CD4-positive, alpha-beta T cell treated with Interleukin-10 for 1 hour (primary cell): ENCODE results near the gene CPNE9.

ENCODE experiments used
- DNase-seq: peaks from one replicate; pipeline ENCODE4 v3.0.0-alpha.2; 2020

The CPNE9 gene

DNA sequence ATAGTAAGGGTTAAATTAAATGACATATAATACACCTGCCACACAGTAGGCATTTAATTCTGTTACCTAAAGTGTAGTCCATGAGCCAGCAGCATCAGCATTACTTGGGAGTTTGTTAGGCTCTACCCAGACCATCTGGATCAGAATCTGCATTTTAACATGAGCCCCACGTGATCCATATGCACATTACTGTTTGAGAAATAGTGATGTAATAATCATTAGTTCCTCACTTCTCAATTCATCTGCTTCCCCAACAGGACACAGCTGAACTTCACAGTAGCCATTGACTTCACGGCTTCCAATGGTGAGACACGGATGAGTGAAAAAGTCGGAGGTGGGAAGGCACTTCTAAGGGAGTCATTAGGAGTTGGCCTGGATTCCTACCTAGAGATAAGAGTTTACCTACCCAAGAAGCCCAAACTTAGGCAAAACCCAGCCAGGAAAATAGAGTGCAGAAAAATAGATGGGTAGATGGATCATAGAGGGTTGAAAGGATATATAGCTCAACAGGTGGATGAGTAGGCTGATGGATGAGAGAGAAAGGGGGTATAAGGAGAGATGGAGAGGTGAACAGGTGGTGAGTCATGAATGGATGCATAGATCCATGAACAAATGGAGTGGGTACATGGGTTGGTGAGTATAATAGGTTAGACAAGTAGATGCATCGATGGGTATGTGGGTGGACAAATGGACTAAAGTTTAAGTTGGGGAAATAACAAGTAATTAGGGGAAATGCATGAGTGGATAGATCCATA is 13.3 kb downstream of the CPNE9 start:
- no peak for DNase-seq

DNA sequence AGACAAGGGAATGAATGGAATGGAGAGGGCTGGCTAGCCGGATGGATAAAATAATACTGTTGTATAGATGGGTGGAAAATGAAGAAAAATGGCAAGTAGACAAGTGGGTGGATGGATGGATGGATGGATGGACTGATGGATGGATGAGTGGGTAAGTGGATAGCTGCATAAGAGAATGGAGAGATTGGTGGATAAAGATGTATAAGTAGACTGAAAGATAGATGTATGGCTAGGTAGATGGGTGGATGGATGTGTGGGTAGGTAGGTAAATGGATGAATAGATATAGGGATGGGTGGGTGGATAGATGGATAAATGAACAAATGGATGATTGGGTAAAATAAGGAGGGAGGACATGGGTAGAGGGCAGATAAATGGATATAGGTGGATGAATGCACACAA is 13.9 kb downstream of the CPNE9 start:
- DNase-seq: no peak

DNA sequence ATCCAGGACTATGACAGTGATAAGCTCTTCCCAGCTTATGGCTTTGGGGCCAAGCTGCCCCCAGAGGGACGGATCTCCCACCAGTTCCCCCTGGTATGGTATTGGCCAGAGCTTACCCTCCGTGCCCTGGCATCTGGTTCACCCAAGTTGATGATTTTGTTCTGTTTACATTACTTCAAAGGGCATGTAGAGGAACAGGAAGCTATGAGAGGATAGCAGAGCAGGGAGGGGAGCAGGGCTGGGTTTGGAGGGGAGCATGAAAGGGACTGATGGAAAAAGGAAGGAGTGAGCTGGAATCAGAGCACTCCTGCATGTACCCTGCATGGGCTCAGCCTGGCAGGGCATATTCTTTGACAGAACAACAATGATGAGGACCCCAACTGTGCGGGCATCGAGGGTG is 14.5 kb downstream of the CPNE9 start:
- no peak for DNase-seq

DNA sequence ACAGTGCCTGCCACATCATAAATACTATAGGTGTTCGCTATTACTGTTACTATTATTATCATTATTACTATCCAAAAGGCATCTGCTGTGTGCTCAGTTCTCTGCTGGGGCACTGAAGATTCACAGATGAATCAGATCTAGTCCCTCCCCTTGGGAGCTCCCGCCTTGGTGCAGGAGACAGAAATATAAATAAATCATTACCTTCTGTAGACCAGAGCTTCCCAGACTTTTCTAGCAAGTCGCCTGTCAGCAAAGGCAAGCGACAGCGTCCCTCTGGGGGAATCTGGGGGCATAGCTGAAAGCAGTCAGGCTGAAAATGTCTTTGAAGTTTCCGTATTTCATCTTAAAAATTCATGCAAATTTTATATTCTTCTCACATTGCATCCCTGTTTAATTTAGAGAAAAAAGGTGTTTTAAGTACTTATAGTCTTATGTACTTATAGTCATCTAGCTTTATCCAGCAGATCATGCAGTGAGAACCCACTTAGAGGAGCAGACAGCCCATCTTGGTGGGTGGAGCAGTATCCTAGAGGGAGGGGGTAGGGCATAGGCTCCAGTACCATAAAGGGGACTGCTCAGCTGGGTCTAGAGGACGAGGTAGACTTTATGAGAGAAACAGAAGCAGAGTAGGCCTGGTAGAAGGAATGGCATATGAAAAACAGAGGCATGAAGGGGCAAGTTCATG is 17.5 kb downstream of the CPNE9 start:
- DNase-seq: no peak

DNA sequence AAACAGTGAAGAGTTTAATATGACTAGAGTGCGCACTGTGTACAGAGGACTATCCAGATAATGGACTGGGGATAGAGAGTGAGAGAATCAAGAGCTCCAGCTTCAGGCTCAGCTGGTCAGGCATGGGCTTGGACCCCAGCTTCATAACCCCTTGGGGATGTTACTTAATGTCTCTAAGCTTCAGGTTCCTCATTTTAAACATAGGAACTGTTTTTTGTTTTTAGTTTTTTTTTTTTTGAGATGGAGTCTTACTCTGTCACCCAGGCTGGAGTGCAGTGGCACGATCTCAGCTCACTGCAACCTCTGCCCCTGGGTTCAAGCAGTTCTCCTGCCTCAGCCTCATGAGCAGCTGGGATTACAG is 18.0 kb downstream of the CPNE9 start:
- DNase-seq: no peak

DNA sequence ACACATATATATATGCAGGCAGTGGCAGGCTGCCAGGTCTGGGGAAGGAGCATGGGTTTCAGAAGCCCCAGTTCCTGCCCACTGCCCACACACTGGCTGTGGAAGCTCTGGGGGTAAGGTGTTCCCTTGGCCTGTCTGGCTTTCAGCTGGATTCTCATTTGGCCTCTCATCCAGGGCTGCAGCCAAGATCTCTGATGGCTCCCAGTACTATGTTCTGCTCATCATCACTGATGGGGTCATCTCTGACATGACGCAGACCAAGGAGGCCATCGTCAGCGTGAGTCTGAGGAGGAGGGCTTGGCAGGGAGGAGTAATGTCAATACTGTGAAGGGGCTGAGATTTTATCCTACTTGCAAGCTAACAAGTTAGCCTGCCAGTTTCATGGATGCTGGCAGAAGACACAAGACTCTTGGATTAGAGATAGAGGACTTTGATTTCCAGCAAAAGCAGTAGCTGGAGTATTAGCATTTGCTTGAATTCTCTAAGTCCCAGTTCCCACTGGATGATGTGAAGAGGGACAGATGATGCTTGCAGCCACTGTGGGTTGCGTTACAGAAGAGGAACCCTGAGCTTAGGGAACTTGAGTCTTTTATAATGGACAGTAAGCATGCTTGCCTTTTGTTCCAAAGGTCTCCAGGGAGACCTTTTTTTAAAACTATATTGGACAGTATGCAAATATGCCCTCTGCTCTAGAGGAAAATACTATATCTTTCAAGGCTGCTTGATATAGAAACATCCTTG is 22.3 kb downstream of the CPNE9 start:
- DNase-seq: no peak

DNA sequence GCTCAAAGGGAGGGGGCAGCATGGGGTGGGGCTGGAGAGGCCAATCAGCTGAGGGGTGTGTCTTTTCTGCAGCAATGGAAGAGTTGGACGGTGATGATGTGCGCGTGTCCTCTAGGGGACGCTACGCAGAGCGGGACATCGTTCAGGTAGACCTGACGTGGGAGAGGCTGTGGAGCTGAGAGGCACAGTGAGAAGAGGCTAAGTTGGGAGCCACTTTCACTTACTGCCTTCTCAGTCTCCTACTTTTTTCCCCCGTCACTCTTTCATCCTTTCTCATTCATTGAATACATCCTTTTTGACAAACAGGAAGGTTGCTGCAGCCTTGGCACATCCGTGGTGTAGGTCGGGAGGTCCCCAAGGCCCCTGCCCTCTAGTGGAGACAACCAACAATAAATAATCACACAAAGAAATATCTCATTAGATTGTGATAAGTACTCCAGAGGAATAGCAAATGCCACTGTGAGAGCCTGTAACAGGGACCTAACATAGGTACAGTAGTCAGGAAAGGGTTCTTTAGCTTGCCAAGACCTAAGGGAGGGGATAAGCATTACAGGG is 23.5 kb downstream of the CPNE9 start:
- DNase-seq: peak; percentile 74

DNA sequence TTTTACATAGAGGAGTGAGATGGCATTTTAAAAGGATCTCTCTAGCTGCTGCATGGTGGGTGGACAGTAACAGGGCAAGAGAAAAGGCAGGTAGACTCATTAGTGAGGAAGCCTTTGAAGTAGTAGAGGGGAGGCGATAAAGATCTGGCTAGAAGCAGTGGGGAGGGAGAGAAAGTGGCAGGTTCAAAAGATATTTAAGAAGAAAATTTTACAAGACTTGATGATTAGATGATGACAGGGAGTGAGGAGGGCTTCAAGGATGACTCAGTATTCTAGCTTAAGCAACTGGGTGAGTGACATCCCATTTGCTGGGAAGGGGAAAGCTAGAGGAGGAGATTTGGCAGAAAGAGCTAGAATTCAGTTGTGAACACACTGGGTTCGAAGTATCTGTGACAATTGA is 24.1 kb downstream of the CPNE9 start:
- no peak for DNase-seq

DNA sequence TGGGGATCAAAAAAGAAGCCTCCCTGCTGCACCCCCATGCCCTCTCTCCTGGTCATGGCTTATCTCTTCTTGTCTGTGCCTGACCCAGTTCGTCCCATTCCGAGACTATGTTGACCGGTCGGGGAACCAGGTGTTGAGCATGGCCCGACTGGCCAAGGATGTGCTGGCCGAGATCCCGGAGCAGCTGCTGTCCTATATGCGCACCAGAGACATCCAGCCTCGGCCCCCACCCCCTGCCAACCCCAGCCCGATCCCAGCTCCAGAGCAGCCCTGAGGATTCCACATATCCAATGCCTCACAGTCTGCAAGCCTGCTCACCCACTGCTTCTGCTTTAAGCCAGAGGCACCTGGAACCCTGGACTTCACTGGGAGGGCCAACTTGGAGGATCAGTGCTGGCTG is 25.8 kb downstream of the CPNE9 start:
- no peak for DNase-seq

DNA sequence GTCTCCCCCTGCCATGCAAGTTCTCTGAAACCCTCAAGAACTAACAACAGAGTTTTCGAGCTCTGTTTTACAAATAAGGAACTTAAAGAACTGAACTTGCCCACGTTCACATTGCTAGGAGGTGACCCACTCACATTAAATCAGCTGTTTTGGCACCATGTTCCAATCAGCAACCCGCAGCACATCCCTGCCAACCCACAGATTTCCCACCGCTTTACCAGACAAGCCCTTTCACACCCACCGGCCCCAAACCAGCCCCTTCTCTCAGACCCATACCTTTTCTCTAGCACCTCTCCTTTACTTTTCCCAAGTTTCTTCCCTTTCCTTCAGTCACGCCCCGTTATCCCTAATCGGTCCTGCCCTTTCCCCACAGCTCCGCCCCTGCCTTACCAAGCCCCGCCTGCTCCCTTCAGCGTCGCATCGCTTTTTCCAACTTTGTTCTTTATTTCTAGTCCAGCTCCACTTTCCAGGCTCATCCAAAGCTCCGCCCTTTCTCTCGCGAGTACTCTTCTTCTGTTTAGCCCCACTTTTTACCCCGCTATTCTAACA is 27.1 kb downstream of the CPNE9 start:
- DNase-seq: no peak

DNA sequence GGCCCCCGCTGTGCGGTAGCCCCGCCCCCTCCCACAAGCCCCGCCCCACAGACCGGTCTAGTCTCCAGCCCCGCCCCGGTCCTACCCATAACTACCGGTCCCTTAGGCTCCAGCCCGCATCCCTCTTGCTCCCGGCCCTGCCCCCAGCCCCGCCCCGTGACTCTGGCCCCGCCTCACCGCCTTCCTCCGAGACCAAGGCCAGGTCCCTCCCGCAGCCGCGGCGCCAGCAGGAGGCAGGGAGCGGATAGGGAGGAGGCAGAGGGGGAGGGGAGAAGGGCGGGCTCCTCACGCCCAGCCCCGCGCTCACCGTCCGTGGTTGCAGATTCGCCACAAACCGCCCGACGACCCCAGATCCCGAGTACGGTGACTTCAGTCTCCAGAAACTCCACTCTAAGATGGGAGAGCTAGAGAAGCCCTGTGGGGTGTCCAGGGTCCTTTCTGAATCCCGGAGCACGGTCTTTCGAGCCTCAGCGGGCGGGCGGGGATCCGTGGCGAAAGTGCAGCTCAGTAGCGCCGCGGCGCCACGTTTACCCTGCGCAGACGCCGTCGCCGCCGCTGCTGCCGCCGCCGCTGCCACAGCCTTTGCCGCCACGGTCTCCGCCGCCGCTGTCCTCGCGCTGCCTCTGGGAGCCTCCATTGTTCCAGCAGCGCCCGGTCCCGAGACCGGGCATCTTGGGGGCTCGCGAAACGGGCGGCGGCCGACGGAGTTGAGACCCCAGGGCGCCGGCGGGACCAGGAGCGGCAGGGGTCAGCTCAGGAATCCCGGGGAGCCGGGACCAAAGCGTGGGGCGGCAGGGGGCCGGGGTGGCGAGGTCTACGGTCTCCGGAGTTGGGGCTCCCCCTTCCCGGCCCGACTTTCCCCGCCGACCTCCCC is 27.8 kb downstream of the CPNE9 start, which contains the start of gene BRPF1:
Gene BRPF1, plus strand, starts transcription at position 530 of the 874 bp plus-strand sequence. CDS start 2,406 bp downstream, outside the sequence.
- DNase-seq: peak; percentile 100

DNA sequence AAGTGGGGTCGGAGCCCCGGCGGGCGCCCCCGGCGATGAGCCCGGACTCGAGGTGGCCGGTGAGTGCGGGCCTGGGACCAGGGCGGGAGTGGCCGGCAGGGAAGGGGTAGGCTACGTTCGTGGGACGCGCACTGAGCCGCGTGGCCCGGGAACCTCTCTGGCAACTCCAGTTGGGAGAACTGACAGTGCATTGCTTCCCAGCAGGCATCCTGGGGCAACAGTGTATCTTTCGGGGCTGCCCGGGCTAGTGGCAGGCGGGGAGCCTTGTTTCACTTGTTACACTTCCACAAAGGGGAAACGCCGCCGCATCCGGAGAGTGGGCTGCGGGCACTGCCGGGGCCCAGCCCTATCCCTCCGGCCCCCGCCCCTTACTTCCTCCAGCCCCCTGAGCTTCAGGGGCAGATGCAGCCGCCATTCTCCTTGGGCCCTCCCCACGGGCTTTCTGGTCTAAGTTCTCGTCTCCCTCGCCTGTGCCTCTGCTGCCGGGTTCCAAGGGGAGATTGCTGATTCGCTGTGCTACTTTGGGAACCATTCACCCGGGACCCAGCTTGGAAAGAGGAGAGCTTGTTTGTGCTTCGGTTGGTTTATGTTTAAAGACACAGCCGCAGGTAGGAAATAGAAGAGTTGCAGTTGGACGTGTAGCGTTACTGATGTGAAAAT is 28.6 kb downstream of the CPNE9 start:
- DNase-seq: peak; percentile 61

DNA sequence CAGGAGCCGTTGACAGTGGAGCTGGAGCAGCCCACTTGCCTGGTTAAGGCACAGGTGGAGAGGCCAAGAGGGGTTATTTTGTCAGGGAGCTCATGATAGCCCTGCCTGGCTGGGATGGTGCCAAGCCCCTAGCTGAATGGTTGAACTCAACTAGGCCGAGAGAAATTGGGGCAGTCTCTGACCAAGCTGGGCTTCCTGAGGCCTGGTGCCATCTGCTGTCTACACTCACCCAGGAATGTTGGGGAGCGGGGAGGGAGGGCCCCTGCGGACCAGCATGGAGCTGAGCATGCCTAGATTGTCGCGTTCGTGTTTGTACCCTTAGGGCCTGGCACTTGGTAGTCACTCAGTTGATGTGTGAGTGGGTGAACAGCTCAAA is 29.1 kb downstream of the CPNE9 start:
- DNase-seq: no peak

DNA sequence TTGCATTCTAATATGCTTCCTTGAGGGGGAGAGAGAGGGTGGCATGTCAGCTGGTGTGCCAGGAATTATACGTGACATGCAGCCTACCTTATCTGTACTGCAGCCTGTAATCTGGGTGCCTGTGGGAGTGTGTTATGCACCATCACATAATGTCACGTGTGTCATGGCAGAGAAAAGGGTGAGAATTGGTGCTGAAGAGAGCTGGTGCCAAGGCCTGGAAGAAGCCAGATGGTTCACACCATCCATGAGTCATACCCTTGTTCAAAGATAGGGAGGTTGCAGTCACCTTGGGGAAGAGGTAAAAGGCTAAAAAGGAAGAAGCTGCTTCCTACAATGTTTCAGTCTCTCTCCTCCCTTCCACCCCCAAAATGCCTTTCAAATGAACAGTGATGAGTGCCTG is 33.2 kb downstream of the CPNE9 start:
- no peak for DNase-seq

DNA sequence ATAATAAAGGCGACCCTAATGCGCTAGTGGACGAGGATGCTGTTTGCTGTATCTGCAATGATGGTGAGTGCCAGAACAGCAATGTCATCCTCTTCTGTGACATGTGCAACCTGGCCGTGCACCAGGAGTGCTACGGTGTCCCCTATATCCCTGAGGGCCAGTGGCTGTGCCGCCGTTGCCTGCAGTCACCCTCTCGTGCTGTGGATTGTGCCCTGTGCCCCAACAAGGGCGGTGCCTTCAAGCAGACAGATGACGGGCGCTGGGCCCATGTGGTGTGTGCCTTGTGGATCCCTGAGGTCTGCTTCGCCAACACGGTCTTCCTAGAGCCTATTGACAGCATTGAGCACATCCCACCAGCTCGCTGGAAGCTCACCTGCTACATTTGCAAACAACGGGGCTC is 35.5 kb downstream of the CPNE9 start:
- DNase-seq: no peak

DNA sequence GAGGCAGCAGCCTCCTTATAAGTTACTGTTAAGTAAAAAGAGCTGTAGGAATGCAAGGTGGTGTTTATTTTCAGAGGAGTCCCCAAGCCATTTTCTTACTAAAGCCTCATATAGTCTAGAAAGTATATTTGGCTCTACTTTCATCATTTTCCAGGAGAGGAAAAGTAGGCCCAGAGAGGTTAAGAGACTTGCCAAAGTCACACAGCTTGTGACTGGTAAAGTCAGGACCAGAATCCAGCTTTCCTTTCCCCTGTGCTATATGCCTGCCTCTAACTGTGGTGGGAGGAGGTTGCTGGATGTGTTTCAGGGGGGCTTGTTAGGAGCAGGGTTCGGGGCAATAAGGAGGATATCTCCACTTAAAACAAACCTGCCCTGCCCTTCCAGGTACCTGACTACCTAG is 38.9 kb downstream of the CPNE9 start:
- DNase-seq: no peak

DNA sequence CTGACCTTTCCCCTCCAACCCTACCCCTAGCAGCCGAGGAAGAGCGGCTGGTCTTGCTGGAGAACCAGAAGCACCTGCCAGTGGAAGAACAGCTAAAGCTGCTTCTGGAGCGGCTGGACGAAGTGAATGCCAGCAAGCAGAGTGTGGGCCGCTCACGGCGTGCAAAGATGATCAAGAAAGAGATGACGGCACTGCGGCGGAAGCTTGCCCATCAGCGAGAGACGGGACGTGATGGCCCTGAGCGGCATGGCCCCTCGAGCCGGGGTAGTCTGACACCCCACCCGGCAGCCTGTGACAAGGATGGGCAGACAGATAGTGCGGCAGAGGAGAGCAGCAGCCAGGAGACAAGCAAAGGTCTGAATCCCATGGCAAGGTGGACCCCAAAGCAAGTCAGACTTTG is 39.9 kb downstream of the CPNE9 start:
- DNase-seq: no peak

DNA sequence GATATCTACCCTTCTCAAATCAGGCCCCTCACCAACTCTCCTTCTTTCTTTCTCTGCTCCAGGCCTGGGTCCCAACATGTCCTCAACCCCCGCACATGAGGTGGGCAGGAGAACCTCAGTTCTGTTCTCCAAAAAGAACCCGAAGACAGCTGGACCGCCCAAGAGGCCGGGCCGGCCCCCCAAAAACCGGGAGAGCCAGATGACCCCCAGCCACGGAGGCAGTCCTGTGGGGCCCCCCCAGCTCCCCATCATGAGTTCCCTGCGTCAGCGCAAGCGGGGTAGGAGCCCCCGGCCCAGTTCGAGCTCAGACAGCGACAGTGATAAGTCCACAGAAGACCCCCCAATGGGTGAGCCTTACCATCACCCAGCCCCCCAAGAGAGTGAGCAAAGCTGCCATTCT is 40.5 kb downstream of the CPNE9 start:
- DNase-seq: no peak

DNA sequence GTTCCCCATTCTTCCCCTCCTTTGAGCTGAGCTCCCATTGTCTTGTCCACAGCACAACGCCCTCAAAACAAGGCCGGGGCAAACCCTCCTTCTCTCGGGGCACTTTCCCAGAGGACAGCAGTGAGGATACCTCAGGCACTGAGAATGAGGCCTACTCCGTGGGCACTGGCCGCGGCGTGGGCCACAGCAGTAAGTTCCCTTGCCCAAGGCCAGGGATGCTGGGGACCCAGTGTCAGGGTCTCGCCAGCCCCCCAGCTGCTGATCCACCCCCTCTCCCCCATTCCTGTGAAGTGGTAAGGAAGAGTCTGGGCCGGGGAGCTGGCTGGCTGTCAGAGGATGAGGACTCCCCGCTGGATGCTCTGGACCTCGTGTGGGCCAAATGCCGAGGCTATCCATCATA is 41.9 kb downstream of the CPNE9 start:
- no peak for DNase-seq

DNA sequence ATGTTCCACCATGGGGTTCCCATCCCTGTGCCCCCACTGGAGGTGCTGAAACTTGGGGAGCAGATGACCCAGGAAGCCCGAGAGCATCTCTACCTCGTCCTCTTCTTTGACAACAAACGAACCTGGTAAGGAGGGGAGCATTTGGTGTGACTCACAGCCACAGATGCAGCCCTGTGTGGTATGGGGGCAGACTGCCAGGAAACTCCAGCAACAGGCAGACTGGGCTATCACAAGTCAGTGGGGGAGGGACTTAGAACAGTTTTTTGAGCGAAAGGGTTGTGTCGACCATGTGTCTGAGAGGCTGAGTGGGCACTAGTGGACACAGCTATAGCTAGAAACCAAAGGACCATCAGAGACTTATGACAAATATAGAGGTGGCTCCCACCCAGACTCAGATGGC is 42.7 kb downstream of the CPNE9 start:
- no peak for DNase-seq

DNA sequence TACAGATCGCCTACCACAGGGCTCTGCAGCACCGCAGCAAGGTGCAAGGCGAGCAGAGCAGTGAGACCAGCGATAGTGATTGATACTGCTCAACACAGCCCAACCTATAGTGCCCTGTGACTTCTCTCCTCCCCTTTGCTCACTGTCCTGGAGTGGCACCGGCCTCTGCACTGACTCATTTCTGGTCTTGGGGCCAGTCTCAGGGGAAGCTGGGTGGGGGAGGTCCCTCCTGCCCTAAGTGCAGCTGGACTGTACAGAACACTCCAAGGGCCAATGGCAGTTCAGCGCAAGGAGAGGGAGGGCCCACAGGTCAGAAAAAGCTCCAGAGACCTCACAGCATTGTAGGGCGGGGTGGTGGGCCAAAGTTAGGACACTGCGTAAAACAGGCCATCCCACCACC is 43.6 kb downstream of the CPNE9 start:
- DNase-seq: no peak

DNA sequence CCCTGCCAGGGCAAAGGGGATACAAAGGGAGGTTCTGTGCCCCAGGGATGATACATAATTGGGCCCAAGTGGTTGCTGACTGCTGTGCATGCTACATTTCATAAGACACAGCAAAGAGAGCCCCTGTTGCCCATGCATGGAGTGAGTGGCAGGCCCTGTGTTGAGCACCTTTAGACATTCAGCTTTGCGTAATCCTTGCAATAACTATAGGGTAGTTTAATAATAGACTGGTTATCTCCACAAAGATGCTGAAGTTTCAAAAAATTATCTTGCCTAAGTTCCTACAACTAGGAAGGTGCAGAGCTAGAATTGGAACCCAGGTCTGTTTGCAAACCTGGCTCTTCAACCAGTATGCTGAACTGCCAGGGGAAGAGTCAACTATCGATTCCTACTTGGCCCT is 44.4 kb downstream of the CPNE9 start:
- no peak for DNase-seq
